ENCODE data around the gene EIF2A.

DNA sequence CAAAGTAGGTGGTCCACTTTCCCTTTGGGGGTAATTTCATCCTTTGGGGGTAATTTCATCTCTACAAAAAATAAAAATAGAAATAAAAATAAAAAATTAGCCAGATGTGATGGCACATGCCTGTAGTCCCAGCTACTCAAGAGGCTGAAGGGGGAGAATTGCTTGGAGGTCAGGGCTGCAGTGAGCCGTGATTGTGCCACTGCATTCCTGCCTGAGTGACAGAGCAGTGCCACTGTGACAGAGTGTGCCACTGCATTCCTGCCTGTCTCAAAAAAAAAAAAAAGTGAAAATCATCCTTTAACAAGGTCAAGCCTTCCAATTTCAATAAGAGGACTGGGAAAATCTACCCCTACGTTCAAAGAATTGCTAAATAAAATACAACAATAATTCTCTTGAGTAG is 23.0 kb upstream of the EIF2A start:
- TF ChIP-seq, protein P1, sequence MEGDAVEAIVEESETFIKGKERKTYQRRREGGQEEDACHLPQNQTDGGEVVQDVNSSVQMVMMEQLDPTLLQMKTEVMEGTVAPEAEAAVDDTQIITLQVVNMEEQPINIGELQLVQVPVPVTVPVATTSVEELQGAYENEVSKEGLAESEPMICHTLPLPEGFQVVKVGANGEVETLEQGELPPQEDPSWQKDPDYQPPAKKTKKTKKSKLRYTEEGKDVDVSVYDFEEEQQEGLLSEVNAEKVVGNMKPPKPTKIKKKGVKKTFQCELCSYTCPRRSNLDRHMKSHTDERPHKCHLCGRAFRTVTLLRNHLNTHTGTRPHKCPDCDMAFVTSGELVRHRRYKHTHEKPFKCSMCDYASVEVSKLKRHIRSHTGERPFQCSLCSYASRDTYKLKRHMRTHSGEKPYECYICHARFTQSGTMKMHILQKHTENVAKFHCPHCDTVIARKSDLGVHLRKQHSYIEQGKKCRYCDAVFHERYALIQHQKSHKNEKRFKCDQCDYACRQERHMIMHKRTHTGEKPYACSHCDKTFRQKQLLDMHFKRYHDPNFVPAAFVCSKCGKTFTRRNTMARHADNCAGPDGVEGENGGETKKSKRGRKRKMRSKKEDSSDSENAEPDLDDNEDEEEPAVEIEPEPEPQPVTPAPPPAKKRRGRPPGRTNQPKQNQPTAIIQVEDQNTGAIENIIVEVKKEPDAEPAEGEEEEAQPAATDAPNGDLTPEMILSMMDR (IDR thresholded peaks at IDR 0.05; ENCODE audit: insufficient read depth, low read length, poor library complexity, severe bottlenecking) = no peak
- TF ChIP-seq EZH2phosphoT487 (conservative IDR thresholded peaks at IDR 0.05; ENCODE audit: low read length) = no peak
